Stimulated activated CD4-positive, alpha-beta T cell treated with anti-CD3 and anti-CD28 coated beads, Interleukin-1b, Interleukin-23, amount 100 ng/mL, for 48 hours (primary cell): ENCODE measurements around the gene GDPD5.

Source experiments
- DNase-seq: peaks from one replicate; pipeline ENCODE4 v3.0.0-alpha.2; 2020

GDPD5 gene

GRCh38 chr11:75469785-75470405, 55.8 kb downstream of the GDPD5 start:
- DNase-seq: no peak

GRCh38 chr11:75468534-75469340, 57.0 kb downstream of the GDPD5 start:
- no peak for DNase-seq

GRCh38 chr11:75467881-75468280, 57.9 kb downstream of the GDPD5 start:
- DNase-seq: no peak

- no peak for DNase-seq
These were observed 58.4 kb downstream of the GDPD5 start for GRCh38 chr11:75467311-75467710.

GRCh38 chr11:75465701-75466531, 59.8 kb downstream of the GDPD5 start:
- no peak for DNase-seq

DNA sequence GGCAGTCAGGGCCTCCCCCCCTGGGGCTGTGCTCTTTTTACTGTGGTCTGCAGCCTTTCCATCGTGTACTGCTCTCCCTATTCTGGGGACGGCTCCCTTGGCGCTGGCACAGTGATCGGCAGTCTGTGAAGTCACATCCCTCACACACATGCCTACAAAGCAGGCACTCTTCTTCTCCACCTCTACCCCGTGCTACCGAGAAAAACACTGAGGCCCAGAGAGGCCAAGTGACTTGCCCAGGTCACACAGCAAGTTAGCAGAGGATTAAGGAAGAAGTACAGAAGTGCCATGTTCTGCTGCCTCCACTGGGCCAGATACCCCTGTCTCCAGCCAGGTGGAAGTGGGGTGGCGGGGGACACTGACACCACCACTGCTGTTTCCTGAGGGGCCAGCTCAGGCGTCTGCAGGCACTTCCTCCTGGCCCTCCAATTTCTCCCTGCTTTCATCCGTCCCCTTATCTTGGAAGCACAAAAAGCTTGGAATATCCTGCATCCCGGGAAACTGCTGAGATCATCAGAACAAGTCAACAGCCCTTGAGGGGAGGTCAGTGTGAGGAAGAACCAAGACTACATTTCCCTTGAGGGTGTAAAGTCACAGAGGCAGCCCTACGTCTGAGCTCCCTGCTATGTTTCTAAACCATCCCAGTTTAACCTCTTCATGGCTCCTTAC, 62.5 kb downstream of the GDPD5 start:
- DNase-seq: no peak

GRCh38 chr11:75462117-75462653, 63.6 kb downstream of the GDPD5 start:
- DNase-seq: no peak

DNA sequence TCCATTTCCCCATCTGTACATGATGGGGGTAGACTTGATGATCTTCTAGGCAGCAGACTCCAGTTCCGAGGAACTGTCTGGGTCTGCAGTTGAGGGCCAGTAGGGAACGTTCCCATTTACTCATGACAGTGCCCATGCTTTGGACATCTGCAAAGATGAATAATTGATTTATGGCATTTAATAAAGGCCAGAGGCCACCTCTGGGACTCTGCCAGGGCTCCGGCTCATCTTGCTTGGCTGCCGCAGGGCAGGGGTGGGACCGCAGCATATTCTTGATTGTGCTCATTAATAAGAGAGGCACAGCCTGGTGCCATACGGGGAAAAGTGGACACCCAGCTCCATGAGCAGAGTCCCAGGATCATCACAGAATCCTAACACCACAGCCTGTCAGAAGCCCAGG, 64.6 kb downstream of the GDPD5 start:
- DNase-seq: no peak

GRCh38 chr11:75456596-75457183, 69.1 kb downstream of the GDPD5 start:
- DNase-seq: no peak

DNA sequence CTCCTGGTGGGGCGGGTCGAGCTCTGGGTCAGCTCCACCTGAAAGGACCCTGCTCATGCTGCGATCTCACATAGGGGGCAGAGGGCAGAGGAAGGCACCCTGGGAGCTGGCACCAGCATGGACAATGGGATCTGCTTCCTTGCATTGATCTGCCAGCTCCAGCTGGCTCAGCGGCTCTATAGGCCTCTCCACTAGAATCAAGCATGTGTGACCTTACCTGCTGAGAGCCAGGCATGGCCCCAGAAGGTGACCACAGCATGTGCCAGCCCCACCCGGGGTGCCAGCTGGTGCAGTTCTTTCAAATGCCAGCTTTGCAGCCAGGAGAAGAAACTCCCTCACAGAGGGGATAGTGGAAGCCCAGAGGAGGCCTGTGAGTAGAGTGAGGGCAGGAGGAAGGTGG, 70.8 kb downstream of the GDPD5 start:
- no peak for DNase-seq

- no peak for DNase-seq
These were observed 71.7 kb downstream of the GDPD5 start for GRCh38 chr11:75453916-75454655.

DNA sequence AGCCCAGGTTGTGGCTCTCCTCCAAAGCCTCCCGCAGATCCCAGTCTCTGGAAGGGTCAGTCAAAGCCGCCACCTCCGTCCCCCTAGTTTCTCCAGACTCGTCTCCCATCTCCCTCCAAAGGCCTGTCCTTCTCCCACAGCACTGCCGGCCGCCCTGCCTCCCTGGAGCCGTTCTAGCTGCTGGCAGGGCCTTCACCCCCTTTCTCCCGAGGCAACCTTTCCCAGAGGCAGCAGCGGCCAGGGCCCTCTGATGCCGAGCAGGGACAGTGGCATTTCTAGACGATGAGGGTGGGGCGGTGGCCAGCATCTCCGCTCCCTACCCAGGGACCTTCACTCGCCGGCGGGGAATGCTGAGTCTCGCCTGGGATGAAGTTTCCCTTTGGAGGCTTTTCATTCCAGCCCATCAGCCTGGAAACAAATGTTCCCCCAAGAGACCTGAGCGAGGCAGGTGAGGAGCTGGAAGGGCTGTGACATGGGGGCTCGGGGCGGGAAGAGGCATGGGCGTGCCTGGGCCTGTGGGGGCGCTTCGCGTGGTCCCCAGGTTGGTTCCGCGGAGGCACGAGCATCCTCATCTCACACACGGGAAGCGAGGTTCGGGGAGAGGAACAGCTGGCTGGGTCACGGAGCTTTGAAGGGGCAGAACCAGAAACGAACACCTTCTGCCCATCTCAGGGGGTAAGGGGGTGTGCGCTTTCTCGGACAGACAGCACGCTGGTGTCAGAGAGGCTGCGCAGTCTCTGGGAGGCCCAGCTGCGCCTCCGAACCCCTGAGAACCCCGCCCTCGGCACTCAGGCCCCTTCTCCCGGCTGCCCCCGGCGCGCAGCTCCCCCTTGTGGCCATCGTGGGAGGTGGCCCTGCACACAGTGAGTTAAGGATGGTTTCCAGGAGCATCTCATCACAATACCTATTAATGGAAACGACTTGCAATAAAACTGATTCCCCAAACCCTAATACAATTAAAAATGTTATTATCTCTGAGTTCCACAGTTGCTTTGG, 74.6 kb downstream of the GDPD5 start:
- peak; percentile 46 for DNase-seq

- no peak for DNase-seq
These were observed 75.5 kb downstream of the GDPD5 start for GRCh38 chr11:75450236-75450635.

DNA sequence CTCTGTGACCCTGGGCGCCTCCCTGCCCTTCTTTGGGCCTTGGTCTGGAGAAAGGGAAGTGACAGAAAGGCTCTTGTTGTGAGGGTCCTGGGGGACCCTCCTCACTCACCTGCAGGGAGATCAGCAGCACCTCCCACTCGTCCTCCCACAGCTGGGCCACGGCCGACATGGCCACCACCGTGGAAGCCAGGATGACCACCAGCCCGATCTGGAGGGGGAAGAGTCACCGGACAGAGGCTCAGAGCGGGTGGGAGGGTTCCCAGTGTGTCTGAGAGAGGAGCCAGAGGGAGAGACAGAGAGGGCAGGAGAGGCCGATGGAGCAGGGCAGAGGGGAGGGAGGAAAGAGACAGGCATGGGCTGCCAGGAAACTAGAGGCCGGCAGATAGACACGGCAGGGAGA, 76.0 kb downstream of the GDPD5 start:
- no peak for DNase-seq

DNA sequence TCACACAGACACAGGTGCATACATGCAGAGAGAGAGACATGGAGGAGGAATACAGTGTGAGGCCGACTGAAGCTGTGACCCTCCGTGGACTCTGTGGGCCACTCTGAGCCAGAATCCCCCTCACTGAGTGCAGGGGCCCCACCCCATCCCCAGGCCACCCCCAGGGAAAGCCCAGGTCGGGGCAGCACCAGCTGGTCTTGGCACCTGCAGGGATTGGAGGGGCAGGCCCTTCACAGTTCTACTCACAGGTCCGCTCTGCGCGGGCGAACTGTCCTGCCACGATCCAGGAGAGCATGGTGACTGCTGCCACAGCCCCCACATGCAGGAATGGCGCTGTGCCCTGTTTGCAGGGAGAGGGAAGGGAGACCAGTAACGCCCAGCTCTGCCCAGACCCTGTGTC, 76.5 kb downstream of the GDPD5 start:
- DNase-seq: no peak

DNA sequence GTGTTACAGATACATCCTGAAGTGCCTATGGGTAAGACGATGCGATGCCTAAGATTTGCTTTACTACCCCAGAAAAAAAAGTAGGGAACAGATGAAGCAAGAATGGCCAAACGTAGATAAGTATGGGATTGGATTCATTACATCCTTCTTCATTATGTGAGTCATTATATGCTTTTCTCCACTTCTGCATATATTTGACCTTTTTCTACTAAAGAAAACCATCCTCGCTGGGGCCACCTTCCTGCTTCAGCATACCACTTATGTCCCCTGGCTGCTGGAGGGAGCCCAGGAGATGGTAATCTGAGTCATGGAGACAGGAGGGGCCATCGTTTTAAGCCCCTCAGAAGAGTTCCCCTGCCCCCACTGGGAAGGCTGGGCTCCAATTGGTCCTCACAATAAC, 78.3 kb downstream of the GDPD5 start:
- DNase-seq: no peak

DNA sequence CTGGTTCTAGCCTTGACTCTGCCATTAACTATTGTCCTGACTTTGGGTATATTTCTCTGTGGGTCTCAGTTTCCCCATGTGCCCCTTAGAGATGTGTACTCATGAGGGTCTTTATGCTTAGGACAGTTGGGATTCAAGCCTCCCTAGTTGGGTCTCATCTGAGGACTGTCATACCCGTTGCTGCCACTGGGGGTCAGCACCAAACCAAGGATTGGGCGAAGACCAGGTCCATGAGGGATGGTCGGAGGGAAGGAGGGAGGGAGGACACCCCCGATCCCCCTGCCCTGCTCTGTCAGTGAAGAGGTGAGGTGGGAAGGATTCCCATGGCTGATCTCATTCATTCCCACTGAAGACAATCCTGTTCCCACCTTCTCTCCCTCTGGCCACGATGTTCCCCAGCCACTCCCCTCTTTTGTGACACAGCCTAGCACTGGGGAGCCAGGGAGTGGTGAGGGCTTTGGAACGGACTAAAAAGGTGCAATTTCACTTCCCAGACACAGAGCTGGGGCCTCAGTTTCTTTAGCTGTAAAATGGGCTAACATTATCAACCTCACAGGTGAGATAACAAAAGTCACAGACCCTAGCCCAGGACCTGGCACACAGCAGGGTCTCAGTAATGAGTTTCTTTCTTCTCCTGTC, 80.3 kb downstream of the GDPD5 start:
- DNase-seq: peak; percentile 61

DNA sequence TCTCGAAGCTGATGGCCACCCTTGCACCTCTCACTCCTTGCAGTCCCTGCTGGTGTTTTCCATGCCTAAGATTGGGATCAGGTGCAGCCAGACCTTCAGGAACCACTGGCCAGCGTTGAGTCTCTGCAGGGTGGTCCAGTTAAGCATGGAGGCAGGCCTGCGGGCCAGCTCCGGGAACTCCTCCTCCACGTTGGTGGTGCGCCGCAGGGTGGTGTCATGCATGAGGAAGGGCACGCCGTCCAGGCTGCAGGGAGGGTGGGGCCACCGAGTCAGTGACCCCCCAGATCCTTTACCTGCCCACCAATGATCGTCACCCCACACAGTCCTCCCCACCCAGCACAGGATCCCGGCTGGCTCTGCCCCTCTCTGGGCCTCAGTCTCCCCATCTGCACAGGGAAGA, 82.7 kb downstream of the GDPD5 start:
- DNase-seq: no peak

- no peak for DNase-seq
These were observed 83.4 kb downstream of the GDPD5 start for GRCh38 chr11:75442161-75442885.
